ENCODE results near the gene ATRAID.
A peak's percentile ranks its signal among the peaks of the same experiment; 100 is the strongest.

DNA sequence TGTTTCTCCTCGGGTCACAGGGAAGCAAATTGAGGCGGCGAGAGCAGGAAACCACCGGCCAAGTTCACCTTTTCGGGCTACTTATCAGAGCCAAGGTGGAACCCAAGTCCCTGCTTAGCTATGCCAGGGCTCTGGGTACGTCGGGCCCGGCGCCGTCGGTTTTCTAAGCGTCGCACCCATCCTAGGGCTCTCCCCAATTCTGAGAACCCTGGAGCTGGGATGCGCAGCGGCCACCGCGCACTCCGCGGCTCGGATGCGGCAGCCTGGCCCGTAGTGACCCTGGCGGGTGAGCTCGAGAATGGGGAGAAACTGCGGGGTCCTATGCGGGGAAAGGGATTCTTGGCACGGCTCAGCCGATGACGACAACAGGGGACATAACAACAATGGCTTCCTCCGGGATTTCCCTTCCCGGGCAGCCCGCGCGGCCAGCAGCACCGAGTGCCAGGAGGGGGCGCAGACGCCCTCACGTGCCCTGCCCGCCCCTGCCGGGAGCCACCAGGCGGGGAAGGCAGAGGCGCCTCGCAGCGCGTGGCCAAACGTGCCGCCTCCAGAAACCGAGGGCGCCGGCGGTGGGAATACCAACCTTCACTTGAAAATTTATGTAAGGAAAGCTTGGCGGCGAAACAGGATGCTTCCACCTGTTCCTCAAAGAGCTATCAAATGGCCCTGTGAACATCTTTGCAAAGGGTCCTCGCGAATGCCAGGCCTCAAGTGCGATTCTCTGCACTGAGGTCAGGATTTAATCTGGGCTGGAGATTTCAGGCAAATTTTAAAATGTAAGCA, 53.1 kb downstream of the ATRAID start:
- TF ChIP-seq, protein P1, sequence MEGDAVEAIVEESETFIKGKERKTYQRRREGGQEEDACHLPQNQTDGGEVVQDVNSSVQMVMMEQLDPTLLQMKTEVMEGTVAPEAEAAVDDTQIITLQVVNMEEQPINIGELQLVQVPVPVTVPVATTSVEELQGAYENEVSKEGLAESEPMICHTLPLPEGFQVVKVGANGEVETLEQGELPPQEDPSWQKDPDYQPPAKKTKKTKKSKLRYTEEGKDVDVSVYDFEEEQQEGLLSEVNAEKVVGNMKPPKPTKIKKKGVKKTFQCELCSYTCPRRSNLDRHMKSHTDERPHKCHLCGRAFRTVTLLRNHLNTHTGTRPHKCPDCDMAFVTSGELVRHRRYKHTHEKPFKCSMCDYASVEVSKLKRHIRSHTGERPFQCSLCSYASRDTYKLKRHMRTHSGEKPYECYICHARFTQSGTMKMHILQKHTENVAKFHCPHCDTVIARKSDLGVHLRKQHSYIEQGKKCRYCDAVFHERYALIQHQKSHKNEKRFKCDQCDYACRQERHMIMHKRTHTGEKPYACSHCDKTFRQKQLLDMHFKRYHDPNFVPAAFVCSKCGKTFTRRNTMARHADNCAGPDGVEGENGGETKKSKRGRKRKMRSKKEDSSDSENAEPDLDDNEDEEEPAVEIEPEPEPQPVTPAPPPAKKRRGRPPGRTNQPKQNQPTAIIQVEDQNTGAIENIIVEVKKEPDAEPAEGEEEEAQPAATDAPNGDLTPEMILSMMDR (IDR thresholded peaks at IDR 0.05): peak in 5 of 6 experiments; percentile 10 to 49 (median 40)
- no peak for TF ChIP-seq POLR2A (IDR thresholded peaks at IDR 0.05)
